Kidney (tissue), 14 donors: ENCODE data around the gene PLA2G4E. TPM values are rescaled to one million over a fixed set of nuclear protein-coding genes. Genes with fewer than 3 reads are reported as not detected.

Experiments used
- DNase-seq, 5 donors: peaks; one replicate each; pipeline ENCODE4 v3.0.0-alpha.2; 2013 to 2020
- FAIRE-seq: peaks from 2 replicates; lab custom pipeline; 2012; peaks lifted over from hg19 to GRCh38; lab: Jason Lieb, UNC
- H3K27ac ChIP-seq, 2 donors: one replicate each; pipeline ENCODE4 v1.7.0; 2013; ENCODE audit warnings: low read depth in 2 of 2, low read length in 2 of 2, inconsistent platforms in 1 of 2
- H3K27me3 ChIP-seq: one replicate; pipeline ENCODE4 v1.7.1; 2013; ENCODE audit warnings: low read length, inconsistent platforms; ENCODE audit not compliant: control insufficient read depth, insufficient read depth
- H3K36me3 ChIP-seq, 3 donors: one replicate each; pipeline versions ENCODE4 v1.7.0 to v1.7.1; 2013; ENCODE audit warnings: low read length in 3 of 3, control low read depth in 1 of 3, inconsistent platforms in 1 of 3; ENCODE audit not compliant: insufficient read depth in 3 of 3, control insufficient read depth in 2 of 3
- H3K4me1 ChIP-seq, 3 donors: one replicate each; pipeline versions ENCODE4 v1.7.0 to v1.7.1; 2013; ENCODE audit warnings: low read length in 3 of 3, inconsistent platforms in 1 of 3, low read depth in 1 of 3; ENCODE audit not compliant: control insufficient read depth in 2 of 3, insufficient read depth in 2 of 3
- H3K4me3 ChIP-seq, 3 donors: one replicate each; pipeline versions ENCODE4 v1.7.0 to v1.8.1; 2013; ENCODE audit warnings: low read length in 3 of 3, control low read depth in 1 of 3, inconsistent platforms in 1 of 3
- H3K9ac ChIP-seq, 3 donors: one replicate each; pipeline versions ENCODE4 v1.7.0 to v1.7.1; 2013; ENCODE audit warnings: low read length in 3 of 3, control low read depth in 1 of 3, inconsistent platforms in 1 of 3
- H3K9me3 ChIP-seq, 3 donors: one replicate each; pipeline versions ENCODE4 v1.7.0 to v1.7.1; 2013; ENCODE audit warnings: low read length in 3 of 3, control low read depth in 1 of 3, inconsistent platforms in 1 of 3; ENCODE audit not compliant: control insufficient read depth in 2 of 3, insufficient read depth in 1 of 3
- CTCF ChIP-seq: IDR thresholded peaks from 3 replicates; pipeline ENCODE4 v1.5.1; 2012; ENCODE audit warnings: mild to moderate bottlenecking, moderate library complexity, borderline replicate concordance; ENCODE audit not compliant: insufficient read depth; ENCODE audit errors: extremely low read depth
- intact Hi-C: fragments of 100-400 bp; cut with DNase I; formaldehyde crosslinking; loops from one replicate; pipeline ENCODE4 v1.11.1; 2022
- polyA plus RNA-seq: library from polyadenylated mRNA; stranded (reverse); fragments of 350-450 nt; fragmentation: Illumina TruSeq; extraction: RNeasy Lipid Tissue Mini Kit (QIAGEN cat#74804); gene quantifications from one replicate; pipeline ENCODE4 v1.2.3, GENCODE V29; 2014; ENCODE audit warnings: low read depth, low replicate concordance; ENCODE audit not compliant: insufficient read depth
- total RNA-seq: library from RNA; stranded (reverse); fragmentation: NEBNext Ultra II Directional; extraction: Animal tissue kit (Norgen Biotek cat#: 25700); gene quantifications from one replicate; pipeline ENCODE4 v1.2.1, GENCODE V29; 2021
- donor health status: control.
- donor health status: control.
- donor health status: control.
- donor health status: control.
- donor health status: control.
- donor health status: DM: yes; HTN: yes; CAD: no.
- donor health status: Normal renal cell carcinoma (clear cell type).

The PLA2G4E gene
- total and polyA plus RNA-seq, 2 donors from 2014 or later, result not detected

GRCh38 chr15:41978534-41978933 lies 42.3 kb downstream of the PLA2G4E start:
- FAIRE-seq, result no peak
- H3K9ac ChIP-seq, result no peak overlapping the region
- intact Hi-C loops, result no loop called here

GRCh38 chr15:41977757-41978383 lies 43.0 kb downstream of the PLA2G4E start:
- Histone ChIP-seq H3K4me3 (no peak overlapping the region), H3K27ac (no peak overlapping the region), H3K4me1 (no peaks in the 10 kb centered on the region), H3K9me3 (no peaks in the 10 kb centered on the region), H3K36me3 (no peaks in the 10 kb centered on the region), H3K9ac (no peak overlapping the region), H3K27me3 (no peaks in the 10 kb centered on the region)
- FAIRE-seq, result no peak
- peak in 1 of 5 donors; percentile 12 for DNase-seq
- no peak for TF ChIP-seq CTCF
- intact Hi-C loops, result no loop called here

More at GRCh38 chr15:41978534-41978933, 42.3 kb downstream of the PLA2G4E start:
- TF ChIP-seq CTCF, result no peak
- H3K27me3 ChIP-seq, result no peaks in the 10 kb centered on the region
- no peak overlapping the region for H3K27ac ChIP-seq
- H3K4me1 ChIP-seq, result no peaks in the 10 kb centered on the region
- peak in 1 of 5 donors; percentile 15 for DNase-seq
- no peak overlapping the region for H3K4me3 ChIP-seq
- no peaks in the 10 kb centered on the region for H3K9me3 ChIP-seq
- H3K36me3 ChIP-seq, result no peaks in the 10 kb centered on the region

- intact Hi-C loops, result no loop called here
- Histone ChIP-seq H3K4me1 (peaks cover 0 to under 1% (median 0%) of the 10 kb centered on the region in 3 donors), H3K4me3 (no peak overlapping the region), H3K27ac (no peak overlapping the region), H3K27me3 (no peaks in the 10 kb centered on the region), H3K9ac (no peak overlapping the region), H3K9me3 (no peaks in the 10 kb centered on the region), H3K36me3 (no peaks in the 10 kb centered on the region)
- TF ChIP-seq CTCF, result no peak
- DNase-seq (no peak), FAIRE-seq (no peak)
These were observed 45.2 kb downstream of the PLA2G4E start for GRCh38 chr15:41975669-41976068.
